Measurements from ENCODE around the gene TCP10L. TPM values are rescaled to one million over a fixed set of nuclear protein-coding genes. Genes with fewer than 3 reads are reported as not detected.
"Not testable (repeated sequence)": the region's sequence is repeated elsewhere in the genome, so short reads cannot be mapped to it uniquely, and the experiment has no call there.

Gene TCP10L
- total RNA-seq, 1 donor from 2014 or later, result not detected

DNA sequence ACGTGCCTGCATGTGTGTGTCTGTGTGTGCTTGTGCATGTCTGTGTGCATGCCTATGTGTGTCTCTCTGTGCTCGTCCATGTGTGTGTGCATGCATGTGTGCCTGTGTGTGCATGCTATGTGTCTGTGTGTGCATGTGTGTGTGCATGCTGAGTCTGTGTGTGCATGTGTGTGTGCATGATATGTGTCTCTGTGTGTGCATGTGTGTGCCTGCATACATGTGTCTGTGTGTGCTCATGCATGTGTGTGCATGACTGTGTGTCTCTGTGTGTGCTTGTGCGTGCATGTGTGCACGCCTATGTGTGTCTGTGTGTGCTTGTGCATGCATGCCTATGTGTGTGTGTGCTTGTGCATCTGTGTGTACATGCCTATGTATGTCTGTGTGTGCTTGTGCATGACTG lies 52.3 kb downstream of the TCP10L start:
- no peak for TF ChIP-seq POLR2A (IDR thresholded peaks at IDR 0.05)
- no peak for TF ChIP-seq POLR2AphosphoS5 (IDR thresholded peaks at IDR 0.05; ENCODE audit: insufficient read depth in 1 of 2, low read depth in 1 of 2)
- TF ChIP-seq, protein P1, sequence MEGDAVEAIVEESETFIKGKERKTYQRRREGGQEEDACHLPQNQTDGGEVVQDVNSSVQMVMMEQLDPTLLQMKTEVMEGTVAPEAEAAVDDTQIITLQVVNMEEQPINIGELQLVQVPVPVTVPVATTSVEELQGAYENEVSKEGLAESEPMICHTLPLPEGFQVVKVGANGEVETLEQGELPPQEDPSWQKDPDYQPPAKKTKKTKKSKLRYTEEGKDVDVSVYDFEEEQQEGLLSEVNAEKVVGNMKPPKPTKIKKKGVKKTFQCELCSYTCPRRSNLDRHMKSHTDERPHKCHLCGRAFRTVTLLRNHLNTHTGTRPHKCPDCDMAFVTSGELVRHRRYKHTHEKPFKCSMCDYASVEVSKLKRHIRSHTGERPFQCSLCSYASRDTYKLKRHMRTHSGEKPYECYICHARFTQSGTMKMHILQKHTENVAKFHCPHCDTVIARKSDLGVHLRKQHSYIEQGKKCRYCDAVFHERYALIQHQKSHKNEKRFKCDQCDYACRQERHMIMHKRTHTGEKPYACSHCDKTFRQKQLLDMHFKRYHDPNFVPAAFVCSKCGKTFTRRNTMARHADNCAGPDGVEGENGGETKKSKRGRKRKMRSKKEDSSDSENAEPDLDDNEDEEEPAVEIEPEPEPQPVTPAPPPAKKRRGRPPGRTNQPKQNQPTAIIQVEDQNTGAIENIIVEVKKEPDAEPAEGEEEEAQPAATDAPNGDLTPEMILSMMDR (IDR thresholded peaks at IDR 0.05), result no peak
- H3K27ac ChIP-seq, result no peak overlapping the region
- H3K9me3 ChIP-seq, result no peaks in the 10 kb centered on the region
- no peak overlapping the region for H3K4me3 ChIP-seq
- H3K36me3 ChIP-seq, result no peaks in the 10 kb centered on the region
- intact Hi-C loops (cut with DNase I), result no loop called here
- no peak for DNase-seq (ENCODE audit: extremely low spot score in 2 of 2)
- no peaks in the 10 kb centered on the region for H3K27me3 ChIP-seq
- H3K4me1 ChIP-seq, result no peaks in the 10 kb centered on the region

DNA sequence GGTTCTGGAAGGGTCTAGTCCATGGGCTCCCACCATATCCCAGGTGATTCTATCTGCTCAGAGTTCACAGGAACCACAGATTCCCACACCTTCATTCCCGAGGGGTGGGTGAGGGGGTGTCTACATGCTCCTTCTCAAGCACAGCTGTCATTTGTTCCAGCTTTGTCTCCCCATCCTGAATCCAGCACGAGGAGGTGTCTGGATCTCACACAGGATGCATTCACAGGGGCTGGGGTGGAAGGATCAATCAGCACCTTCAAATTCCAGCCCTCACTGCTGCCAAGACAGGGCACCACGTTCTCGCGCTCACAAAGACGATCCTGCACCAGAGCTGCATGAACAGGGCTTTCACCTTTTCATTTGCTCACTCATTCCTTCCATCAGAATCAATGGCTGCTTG lies 52.7 kb downstream of the TCP10L start:
- Histone ChIP-seq H3K27ac (no peak overlapping the region), H3K27me3 (no peaks in the 10 kb centered on the region), H3K4me1 (no peaks in the 10 kb centered on the region), H3K4me3 (no peak overlapping the region), H3K36me3 (no peaks in the 10 kb centered on the region), H3K9me3 (no peaks in the 10 kb centered on the region)
- intact Hi-C loops (cut with DNase I), result no loop called here
- no peak for DNase-seq (ENCODE audit: extremely low spot score in 2 of 2)
- TF ChIP-seq POLR2A (IDR thresholded peaks at IDR 0.05) (no peak), POLR2AphosphoS5 (IDR thresholded peaks at IDR 0.05; ENCODE audit: insufficient read depth in 1 of 2, low read depth in 1 of 2) (no peak)
- TF ChIP-seq, protein P1 (IDR thresholded peaks at IDR 0.05), result no peak

DNA sequence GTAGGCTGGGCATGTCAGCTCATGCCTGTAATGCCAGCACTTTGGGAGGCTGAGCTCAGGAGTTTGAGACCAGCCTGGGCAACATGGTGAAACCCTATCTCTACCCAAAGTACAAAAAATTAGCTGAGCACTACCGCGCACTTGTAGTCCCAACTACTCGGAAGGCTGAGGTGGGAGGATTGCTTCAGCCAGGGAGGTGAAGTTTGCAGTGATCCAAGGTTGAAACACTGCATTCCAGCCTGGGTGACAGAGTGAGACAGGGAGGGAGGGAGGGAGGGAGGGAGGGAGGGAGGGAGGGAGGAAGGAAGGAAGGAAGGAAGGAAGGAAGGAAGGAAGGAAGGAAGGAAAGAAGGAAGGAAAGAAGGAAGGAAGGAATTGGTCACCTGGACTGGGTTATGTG lies 53.8 kb downstream of the TCP10L start:
- DNase-seq (ENCODE audit: extremely low spot score in 2 of 2); H3K27me3 ChIP-seq; H3K9me3 ChIP-seq; H3K36me3 ChIP-seq; intact Hi-C loops (cut with DNase I); H3K4me3 ChIP-seq; H3K27ac ChIP-seq; H3K4me1 ChIP-seq: not testable (repeated sequence)

DNA sequence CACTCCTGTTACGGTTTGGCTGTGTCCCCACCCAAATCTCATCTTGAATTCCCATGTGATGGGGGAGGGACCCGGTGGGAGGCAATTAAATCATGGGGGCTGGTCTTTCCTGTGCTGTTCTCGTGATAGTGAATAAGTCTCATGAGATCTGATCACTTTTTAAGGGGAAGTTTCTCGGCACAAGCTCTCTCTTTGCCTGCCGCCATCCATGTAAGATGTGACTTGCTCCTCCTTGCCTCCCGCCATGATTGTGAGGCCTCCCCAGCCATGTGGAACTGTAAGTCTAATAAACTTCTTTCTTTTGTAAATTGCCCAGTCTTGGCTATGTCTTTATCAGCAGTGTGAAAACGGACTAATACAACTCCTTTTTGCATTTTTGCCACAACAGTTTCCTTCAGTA lies 54.5 kb downstream of the TCP10L start:
- H3K27ac ChIP-seq; intact Hi-C loops (cut with DNase I); H3K9me3 ChIP-seq; DNase-seq (ENCODE audit: extremely low spot score in 2 of 2); H3K27me3 ChIP-seq; H3K36me3 ChIP-seq; H3K4me1 ChIP-seq; H3K4me3 ChIP-seq: not testable (repeated sequence)

DNA sequence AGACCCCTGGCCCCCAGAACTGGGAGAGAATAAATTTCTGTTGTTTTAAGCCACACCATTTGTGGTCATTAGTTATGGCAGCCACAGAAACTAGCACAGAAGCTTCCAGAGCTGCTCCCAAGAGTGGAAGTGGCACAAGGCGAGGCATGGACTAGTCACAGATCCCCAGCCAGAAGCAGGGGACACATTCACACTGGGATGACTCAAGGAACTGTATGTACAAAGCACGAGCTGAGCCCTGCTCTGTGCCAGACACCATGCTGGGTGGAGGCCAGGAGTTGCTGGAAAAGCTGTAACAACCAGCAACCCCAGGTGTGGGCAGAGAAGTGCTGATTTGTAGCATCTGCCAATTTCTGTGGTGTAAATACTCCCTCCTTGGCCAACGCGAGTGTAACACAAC lies 55.6 kb downstream of the TCP10L start:
- no peak overlapping the region for H3K4me3 ChIP-seq
- no peaks in the 10 kb centered on the region for H3K9me3 ChIP-seq
- TF ChIP-seq, protein P1 (IDR thresholded peaks at IDR 0.05), result no peak
- no peak for TF ChIP-seq POLR2A (IDR thresholded peaks at IDR 0.05)
- no peak for TF ChIP-seq POLR2AphosphoS5 (IDR thresholded peaks at IDR 0.05; ENCODE audit: insufficient read depth in 1 of 2, low read depth in 1 of 2)
- DNase-seq (ENCODE audit: extremely low spot score in 2 of 2), result no peak
- no peaks in the 10 kb centered on the region for H3K36me3 ChIP-seq
- intact Hi-C loops (cut with DNase I), result no loop called here
- H3K27me3 ChIP-seq, result no peaks in the 10 kb centered on the region
- H3K4me1 ChIP-seq, result peaks cover 14% of the 10 kb centered on the region
- no peak overlapping the region for H3K27ac ChIP-seq

DNA sequence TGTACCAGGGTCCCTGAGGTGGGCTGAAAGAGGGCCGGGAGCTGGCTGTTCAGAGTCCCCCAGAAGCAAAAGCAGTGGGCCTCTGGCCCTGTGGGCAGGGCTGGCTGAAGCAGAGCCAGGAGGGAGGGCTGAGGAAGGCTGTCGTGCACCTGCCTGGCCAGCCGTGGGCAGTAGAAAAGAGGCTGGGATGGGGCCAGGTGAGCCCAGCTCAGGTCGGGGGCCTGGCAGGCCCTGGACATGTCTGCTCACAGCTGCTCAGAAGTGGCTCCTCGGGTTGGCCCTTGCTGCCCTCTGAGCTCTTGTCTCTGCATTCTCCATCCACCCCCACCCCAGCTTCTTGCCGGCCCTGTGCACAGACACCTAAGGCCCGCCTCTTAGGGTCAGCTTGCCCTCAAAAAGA lies 60.0 kb downstream of the TCP10L start:
- H3K27ac ChIP-seq, result peak overlapping the region; percentile 77
- H3K27me3 ChIP-seq, result no peaks in the 10 kb centered on the region
- H3K9me3 ChIP-seq, result no peaks in the 10 kb centered on the region
- TF ChIP-seq, protein P1 (IDR thresholded peaks at IDR 0.05), result no peak
- TF ChIP-seq POLR2AphosphoS5 (IDR thresholded peaks at IDR 0.05; ENCODE audit: insufficient read depth in 1 of 2, low read depth in 1 of 2) (no peak), POLR2A (IDR thresholded peaks at IDR 0.05) (no peak)
- intact Hi-C loops (cut with DNase I), result no loop called here
- no peak overlapping the region for H3K4me3 ChIP-seq
- H3K4me1 ChIP-seq, result peaks cover 56% of the 10 kb centered on the region
- no peaks in the 10 kb centered on the region for H3K36me3 ChIP-seq
- no peak for DNase-seq (ENCODE audit: extremely low spot score in 2 of 2)
